NCI-H526 treated with DMSO at 0.1 percent for 48 hours (cell line): ENCODE data around the gene NAIF1.
"Not testable (repeated sequence)": the region's sequence is repeated elsewhere in the genome, so short reads cannot be mapped to it uniquely, and the experiment has no call there.

Source experiments
- DNase-seq: peaks from one replicate; lab custom pipeline; 2025; lab: John Stamatoyannopoulos, UW

The NAIF1 gene

DNA sequence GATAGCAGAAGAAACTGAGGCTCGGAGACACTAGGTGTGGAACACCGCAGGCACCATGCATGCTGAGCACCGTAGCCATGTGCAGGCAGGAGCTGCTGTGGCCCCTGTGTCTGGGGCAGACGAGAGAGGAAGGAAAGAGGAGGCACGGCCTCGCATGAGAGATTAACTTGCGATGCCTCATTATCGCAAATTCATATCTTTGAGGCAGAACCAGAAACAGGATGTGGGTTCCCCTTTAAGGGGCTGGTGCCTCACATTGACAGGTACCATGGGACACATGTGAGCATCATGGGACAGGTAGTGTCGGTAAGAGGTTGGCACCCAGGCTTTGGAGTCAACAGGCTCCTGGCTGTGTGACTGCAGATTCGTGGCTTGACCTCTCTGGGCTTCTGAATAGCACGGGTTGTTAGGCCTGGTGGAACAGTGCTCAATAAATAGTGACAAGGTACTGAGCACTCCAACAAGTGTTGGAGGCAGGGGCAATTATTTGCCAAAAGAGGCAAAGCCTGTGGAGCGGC is 40.8 kb downstream of the NAIF1 start:
- no peak for DNase-seq

DNA sequence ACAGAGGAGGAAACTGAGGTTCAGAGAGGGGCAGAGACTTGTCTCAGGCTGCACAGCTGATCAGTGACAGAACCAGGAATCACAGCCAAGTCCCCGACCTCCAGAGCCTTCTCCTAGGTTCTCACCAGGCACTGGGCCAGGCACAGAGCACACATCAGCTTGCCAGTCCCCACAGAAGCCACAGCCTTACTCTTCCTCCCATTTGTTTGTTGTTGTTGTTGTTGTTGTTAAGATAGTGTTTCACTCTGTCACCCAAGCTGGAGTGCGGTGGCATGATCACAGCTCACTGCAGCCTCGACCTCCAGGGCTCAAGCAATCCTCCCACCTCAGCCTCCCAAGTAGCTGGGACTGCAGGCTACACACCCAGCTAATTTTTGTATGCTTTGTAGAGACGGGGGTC is 41.4 kb downstream of the NAIF1 start:
- no peak for DNase-seq

DNA sequence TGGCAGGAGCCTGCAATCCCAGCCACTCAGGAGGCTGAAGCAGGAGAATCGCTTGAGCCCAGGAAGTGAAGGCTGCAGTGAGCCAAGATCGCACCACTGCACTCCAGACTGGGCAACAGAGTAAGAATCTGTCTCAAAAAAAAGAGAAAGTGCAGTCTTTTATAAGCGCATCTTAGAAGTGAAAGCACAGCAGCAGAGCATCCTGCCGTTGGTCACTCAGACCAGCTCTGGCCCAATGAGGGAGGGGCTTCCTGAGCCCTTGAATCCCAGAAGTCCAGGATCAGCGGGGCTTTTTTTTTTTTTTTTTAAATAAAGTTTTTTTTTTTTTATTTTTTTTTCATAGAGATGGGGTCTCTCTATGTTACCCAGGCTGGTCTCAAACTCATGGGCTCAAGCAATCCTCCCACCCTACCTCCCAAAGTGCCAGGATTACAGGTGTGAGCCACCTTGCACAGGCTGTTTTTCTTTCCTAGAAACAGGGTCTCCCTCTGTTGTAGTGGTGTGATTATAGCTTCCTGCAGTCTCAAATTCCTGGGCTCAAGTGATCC is 42.3 kb downstream of the NAIF1 start:
- DNase-seq: no peak

DNA sequence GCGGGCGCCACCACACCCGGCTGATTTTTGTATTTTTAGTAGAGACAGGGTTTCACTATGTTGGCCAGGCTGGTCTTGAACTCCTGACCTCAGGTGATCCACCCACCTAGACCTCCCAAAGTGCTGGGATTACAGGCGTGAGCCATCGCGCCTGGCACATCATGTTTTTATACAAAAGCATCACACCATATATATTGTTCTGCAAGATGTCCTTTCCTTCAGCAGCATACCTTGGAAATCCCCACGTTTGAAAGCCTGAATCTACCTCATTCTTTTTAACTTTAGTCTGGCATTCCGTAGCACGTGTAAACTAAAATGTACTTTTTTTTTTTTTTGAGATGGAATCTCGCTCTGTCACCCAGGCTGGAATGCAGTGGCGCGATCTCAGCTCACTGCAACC is 43.4 kb downstream of the NAIF1 start:
- DNase-seq: not testable (repeated sequence)

DNA sequence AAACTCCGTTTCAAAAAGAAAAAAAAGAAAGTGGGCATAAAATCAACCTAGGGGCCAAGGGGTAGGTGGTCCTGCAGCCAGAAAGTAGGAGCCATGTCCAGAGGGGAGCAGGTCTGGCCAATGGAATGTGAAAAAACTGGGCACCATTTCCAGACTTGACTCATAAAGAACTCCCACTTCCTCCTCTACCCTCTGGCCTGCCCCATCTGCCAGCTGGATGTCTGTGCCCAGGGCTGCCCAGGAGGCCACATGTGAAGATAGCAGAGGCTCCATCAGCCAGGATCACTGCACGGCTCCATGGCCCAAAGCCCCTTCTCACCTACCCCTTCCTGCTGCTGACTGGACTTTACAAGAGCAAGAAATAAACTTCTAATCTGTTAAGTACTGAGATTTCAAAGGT is 44.2 kb downstream of the NAIF1 start:
- no peak for DNase-seq

DNA sequence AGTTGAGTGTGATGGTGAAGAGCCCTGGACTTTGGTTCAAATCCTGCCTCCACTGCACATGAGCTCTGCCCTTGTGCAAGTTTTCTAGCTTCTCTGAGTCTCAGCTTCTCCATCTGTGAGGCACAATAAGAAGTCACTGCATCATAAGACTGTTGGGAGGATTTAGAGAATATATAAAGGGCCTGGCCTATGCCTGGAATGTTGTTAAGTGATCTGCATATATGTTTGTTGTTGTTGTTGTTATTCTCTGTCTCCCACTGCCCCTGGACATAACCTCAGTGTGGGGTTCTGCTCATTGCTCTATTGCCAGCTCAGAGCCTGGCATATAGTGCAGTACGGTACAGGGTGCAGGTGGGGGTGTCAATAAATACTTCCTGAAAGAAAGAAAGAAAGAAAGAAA is 46.0 kb downstream of the NAIF1 start:
- DNase-seq: no peak

DNA sequence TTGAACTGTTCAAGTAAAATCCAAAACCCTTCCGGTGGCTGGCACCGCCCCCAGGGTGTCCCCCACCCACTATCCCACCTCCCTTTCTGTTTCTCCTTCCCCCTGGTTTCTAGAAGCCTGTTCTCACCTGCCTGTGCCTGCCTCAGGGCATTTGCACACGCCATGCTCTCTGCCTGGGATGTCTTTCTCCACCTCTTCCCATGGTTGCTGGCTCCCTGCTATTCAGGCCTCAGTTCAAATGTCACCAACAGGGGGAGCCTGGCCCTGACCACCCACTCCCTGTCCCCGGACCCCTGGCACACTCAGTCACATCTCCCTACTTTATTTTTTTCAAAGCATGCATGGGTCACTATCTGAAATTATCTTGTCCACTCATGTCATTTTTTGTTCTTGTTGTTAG is 46.4 kb downstream of the NAIF1 start:
- no peak for DNase-seq

DNA sequence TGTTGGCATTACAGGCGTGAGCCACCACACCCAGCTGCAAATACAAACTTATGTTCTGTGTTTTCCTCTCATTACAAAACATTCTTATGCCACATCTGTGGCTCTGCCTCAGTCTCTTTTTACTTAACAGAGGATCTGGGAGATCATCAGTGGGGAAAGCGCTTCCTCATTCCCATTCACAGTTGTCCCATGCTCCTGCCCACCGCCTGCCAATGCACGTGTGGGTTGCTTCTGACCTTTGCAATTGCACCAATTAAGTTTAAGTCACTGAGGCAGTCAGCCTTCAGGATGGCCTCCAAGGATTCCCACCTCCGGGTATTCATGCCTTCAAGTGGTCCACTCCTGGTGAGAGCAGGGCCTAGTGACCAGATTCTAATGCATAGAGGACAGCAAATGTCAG is 51.4 kb downstream of the NAIF1 start:
- no peak for DNase-seq
